B cell (primary cell): ENCODE data around the gene POU5F1. TPM values are rescaled to one million over a fixed set of nuclear protein-coding genes. Genes with fewer than 3 reads are reported as not detected.
"Not testable (repeated sequence)": the region's sequence is repeated elsewhere in the genome, so short reads cannot be mapped to it uniquely, and the experiment has no call there.

ENCODE experiments used
- ATAC-seq: fragments of 200-7000 bp; cut with Tn5 transposase; one replicate; pipeline ENCODE4 v1.10.0; 2021; ENCODE audit warnings: low read depth, mild to moderate bottlenecking, moderate number of reproducible peaks, moderate library complexity
- CTCF ChIA-PET: fragments of 350-600 bp; sonication (Branson Sonifier 250); formaldehyde crosslinking; loops from one replicate; lab custom pipeline; 2021; ENCODE audit warnings: antibody characterized with exemption, inconsistent platforms; lab: Charles Lee
- POLR2A ChIA-PET: fragments of 350-600 bp; sonication (Branson Sonifier 250); formaldehyde crosslinking; loops from one replicate; lab custom pipeline; 2021; ENCODE audit warnings: antibody characterized with exemption; lab: Charles Lee
- DNase-seq: peaks from one replicate; pipeline ENCODE4 v3.0.0; 2013
- H2AFZ ChIP-seq: 2 replicates; pipeline ENCODE4 v1.6.1; 2012; ENCODE audit warnings: mild to moderate bottlenecking, low read depth, low read length; ENCODE audit not compliant: insufficient read depth, poor library complexity, severe bottlenecking
- H3K27ac ChIP-seq, 2 donors: 1 replicate in 1 of 2; 2 replicates in 1 of 2; pipeline ENCODE4 v1.5.1; 2012 to 2013; ENCODE audit warnings: low read length in 2 of 2, mild to moderate bottlenecking in 2 of 2, moderate library complexity in 1 of 2
- H3K27me3 ChIP-seq, 4 experiments: fragments of 200-600 bp in 1 of 4; sonication (generic) in 1 of 4; replicated peaks in 1 of 4; 1 replicate in 2 of 4; 2 replicates in 2 of 4; pipeline versions ENCODE4 v1.6.1 to v1.7.0; 2013 to 2016; ENCODE audit warnings: low read length in 3 of 4, mild to moderate bottlenecking in 2 of 4, mixed read lengths in 1 of 4, moderate library complexity in 1 of 4; ENCODE audit not compliant: insufficient read depth in 4 of 4, control insufficient read depth in 3 of 4; ENCODE audit errors: control extremely low read depth in 1 of 4
- H3K36me3 ChIP-seq, 2 experiments: replicated peaks in 1 of 2; 1 replicate in 1 of 2; 2 replicates in 1 of 2; pipeline versions ENCODE4 v1.6.1 to v1.7.1; 2013; ENCODE audit warnings: low read length in 1 of 2; ENCODE audit not compliant: insufficient read depth in 2 of 2, control insufficient read depth in 1 of 2; ENCODE audit errors: control extremely low read depth in 1 of 2, extremely low read depth in 1 of 2
- H3K4me1 ChIP-seq, 2 donors: fragments of 200-600 bp in 1 of 2; sonication (generic) in 1 of 2; 1 replicate in 1 of 2; 2 replicates in 1 of 2; pipeline versions ENCODE4 v1.5.1 to v1.6.1; 2013 to 2017; ENCODE audit warnings: low read length in 2 of 2; ENCODE audit not compliant: control insufficient read depth in 2 of 2, insufficient read depth in 2 of 2
- H3K4me2 ChIP-seq: replicated peaks from 2 replicates; pipeline ENCODE3; 2012; ENCODE audit warnings: mild to moderate bottlenecking, low read depth, low read length; ENCODE audit not compliant: poor library complexity, severe bottlenecking
- H3K4me3 ChIP-seq, 5 experiments: fragments of 200-600 bp in 1 of 5; sonication (generic) in 1 of 5; 1 replicate in 3 of 5; 2 replicates in 2 of 5; pipeline versions ENCODE4 v1.5.1 to v1.7.0; 2011 to 2016; ENCODE audit warnings: low read length in 4 of 5, mild to moderate bottlenecking in 4 of 5, low read depth in 2 of 5, control low read depth in 1 of 5, moderate library complexity in 1 of 5; ENCODE audit not compliant: insufficient read depth in 1 of 5; ENCODE audit errors: control extremely low read depth in 1 of 5, extremely low read depth in 1 of 5
- H3K79me2 ChIP-seq: fragments of 200-600 bp; sonication (generic); one replicate; pipeline ENCODE4 v1.6.0; 2016; ENCODE audit warnings: low read length; ENCODE audit not compliant: control insufficient read depth, insufficient read depth
- H3K9ac ChIP-seq: fragments of 200-600 bp; sonication (generic); 2 replicates; pipeline ENCODE4 v1.6.1; 2017; ENCODE audit warnings: mild to moderate bottlenecking, low read length, moderate library complexity
- H3K9me3 ChIP-seq, 3 donors: one replicate each; pipeline versions ENCODE4 v1.6.1 to v1.7.1; 2013; ENCODE audit warnings: low read length in 2 of 3; ENCODE audit not compliant: control insufficient read depth in 2 of 3, insufficient read depth in 1 of 3; ENCODE audit errors: control extremely low read depth in 1 of 3
- H4K20me1 ChIP-seq: 2 replicates; pipeline ENCODE4 v1.6.0; 2012; ENCODE audit warnings: mild to moderate bottlenecking, low read length; ENCODE audit not compliant: insufficient read depth, control insufficient read depth, poor library complexity, severe bottlenecking
- H3K27ac Mint-ChIP-seq: one replicate; pipeline ENCODE4 v1.8.0; 2021; ENCODE audit warnings: mixed read lengths
- H3K27me3 Mint-ChIP-seq: one replicate; pipeline ENCODE4 v1.8.0; 2021; ENCODE audit warnings: mixed read lengths
- H3K4me1 Mint-ChIP-seq: one replicate; pipeline ENCODE4 v1.8.0; 2021; ENCODE audit warnings: mixed read lengths
- H3K4me3 Mint-ChIP-seq: one replicate; pipeline ENCODE4 v1.8.0; 2021; ENCODE audit warnings: mixed read lengths
- H3K9me3 Mint-ChIP-seq: one replicate; pipeline ENCODE4 v1.8.0; 2022; ENCODE audit warnings: mixed read lengths; ENCODE audit not compliant: insufficient read depth
- EZH2 ChIP-seq: IDR thresholded peaks from 2 replicates; pipeline ENCODE4 v1.6.1; 2012; ENCODE audit warnings: borderline replicate concordance, low read depth, mild to moderate bottlenecking, moderate library complexity, low read length; ENCODE audit not compliant: insufficient read depth, poor library complexity, severe bottlenecking
- WGBS: methylation state at CpG from one replicate; pipeline ENCODE4 v1.1.5; 2013; ENCODE audit warnings: missing lambda C conversion rate; ENCODE audit not compliant: insufficient coverage; 5-methylcytosine and 5-hydroxymethylcytosine counted together
- intact Hi-C: fragments of 100-400 bp; cut with micrococcal nuclease; formaldehyde crosslinking; loops from one replicate; pipeline ENCODE4 v1.10.0; 2022
- polyA plus RNA-seq: library from polyadenylated mRNA; depleted of rRNA; stranded (reverse); fragments of >200 nt; gene quantifications from 2 replicates; pipeline ENCODE4 v1.2.3, GENCODE V29; 2012
- total RNA-seq, 2 donors: library from RNA; stranded (reverse); fragments of 120-200 nt in 1 of 2; gene quantifications; 1 replicate in 1 of 2; 2 replicates in 1 of 2; pipeline versions ENCODE4 v1.2.3 to v1.2.4, GENCODE V29; 2013 to 2022
- TF ChIP-seq, protein P1 (sequence below): fragments of 200-600 bp; IDR thresholded peaks from one replicate; pipeline ENCODE4 v1.8.0; 2022; ENCODE audit warnings: antibody characterized with exemption, mild to moderate bottlenecking

POU5F1 gene
- total and polyA plus RNA-seq, 2 donors (not counting 1 experiment from before 2014, with no cell fraction given) = 0.76 to 0.88 TPM

DNA sequence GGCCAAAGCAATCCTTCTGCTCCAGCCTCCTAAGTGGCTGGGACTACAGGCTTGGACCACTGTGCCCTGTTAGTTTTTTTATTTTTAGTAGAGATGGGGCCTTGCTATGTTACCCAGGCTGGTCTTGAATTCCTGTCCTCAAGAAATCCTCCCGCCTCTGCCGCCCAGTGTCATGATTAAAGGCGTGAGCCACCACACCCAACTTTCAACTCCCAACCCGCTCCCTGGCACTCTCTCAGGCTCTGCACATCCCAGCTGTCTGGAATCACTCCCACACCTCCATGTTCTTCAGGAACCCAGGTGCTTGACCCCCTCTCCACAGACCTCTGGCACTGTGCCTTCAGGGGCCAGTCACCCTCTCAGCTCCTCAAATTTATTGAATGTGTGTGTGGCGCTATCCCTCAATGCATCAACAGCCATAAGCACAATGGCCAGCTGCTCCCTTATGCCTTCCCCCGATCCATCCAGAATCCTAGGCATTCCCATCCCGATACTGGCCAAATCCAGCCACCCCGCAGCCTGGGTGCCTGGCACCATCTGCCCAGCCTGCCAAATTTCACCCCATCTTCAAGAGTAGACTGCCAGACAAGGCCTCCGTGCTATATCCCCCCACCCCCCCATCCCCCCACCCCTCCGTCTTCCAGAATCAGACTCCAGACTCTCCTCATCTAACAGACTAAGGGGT lies 647 bp upstream of the POU5F1 start:
- Histone ChIP-seq H3K4me2 (no peak overlapping the region), H3K4me1 (no peaks in the 10 kb centered on the region), H4K20me1 (no peaks in the 10 kb centered on the region), H3K9ac (no peak overlapping the region), H2AFZ (no peak overlapping the region), H3K36me3 (no peaks in the 10 kb centered on the region), H3K27ac (no peak overlapping the region), H3K79me2 (no peaks in the 10 kb centered on the region), H3K4me3 (no peak overlapping the region), H3K27me3 (no peaks in the 10 kb centered on the region), H3K9me3 (no peaks in the 10 kb centered on the region)
- ChIA-PET POLR2A (no interaction called here), CTCF (interaction anchor here (0.8 kb wide), 1 partner anchor 38 kb away, joined by 3 read pairs; no protein-coding TSS in a partner anchor)
- Mint-ChIP-seq H3K4me1 (no peaks in the 10 kb centered on the region), H3K4me3 (no peak overlapping the region), H3K9me3 (no peaks in the 10 kb centered on the region), H3K27me3 (no peaks in the 10 kb centered on the region), H3K27ac (no peak overlapping the region)
- no peak for TF ChIP-seq EZH2
- TF ChIP-seq, protein P1, sequence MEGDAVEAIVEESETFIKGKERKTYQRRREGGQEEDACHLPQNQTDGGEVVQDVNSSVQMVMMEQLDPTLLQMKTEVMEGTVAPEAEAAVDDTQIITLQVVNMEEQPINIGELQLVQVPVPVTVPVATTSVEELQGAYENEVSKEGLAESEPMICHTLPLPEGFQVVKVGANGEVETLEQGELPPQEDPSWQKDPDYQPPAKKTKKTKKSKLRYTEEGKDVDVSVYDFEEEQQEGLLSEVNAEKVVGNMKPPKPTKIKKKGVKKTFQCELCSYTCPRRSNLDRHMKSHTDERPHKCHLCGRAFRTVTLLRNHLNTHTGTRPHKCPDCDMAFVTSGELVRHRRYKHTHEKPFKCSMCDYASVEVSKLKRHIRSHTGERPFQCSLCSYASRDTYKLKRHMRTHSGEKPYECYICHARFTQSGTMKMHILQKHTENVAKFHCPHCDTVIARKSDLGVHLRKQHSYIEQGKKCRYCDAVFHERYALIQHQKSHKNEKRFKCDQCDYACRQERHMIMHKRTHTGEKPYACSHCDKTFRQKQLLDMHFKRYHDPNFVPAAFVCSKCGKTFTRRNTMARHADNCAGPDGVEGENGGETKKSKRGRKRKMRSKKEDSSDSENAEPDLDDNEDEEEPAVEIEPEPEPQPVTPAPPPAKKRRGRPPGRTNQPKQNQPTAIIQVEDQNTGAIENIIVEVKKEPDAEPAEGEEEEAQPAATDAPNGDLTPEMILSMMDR = no peak
- intact Hi-C loops = no loop called here
- ATAC-seq (no peak), DNase-seq (no peak)
- 96% methylated on average over 7 of the region's 10 CpGs for WGBS

- ATAC-seq, intact Hi-C loops, H3K9me3 Mint-ChIP-seq, H3K36me3 ChIP-seq, H3K27me3 Mint-ChIP-seq, H3K27ac ChIP-seq, H3K4me2 ChIP-seq, DNase-seq, H3K4me3 ChIP-seq, H2AFZ ChIP-seq, POLR2A ChIA-PET, H3K9ac ChIP-seq, H3K79me2 ChIP-seq, H3K4me1 ChIP-seq, H4K20me1 ChIP-seq, H3K27me3 ChIP-seq, H3K4me3 Mint-ChIP-seq, H3K27ac Mint-ChIP-seq, H3K4me1 Mint-ChIP-seq, H3K9me3 ChIP-seq: not testable (repeated sequence)
- 89% methylated on average over 12 of the region's 23 CpGs for WGBS
- CTCF ChIA-PET = interaction anchor here (1.0 to 1.5 kb wide), 3 partner anchors 22 to 275 kb away, joined by 3 read pairs; no protein-coding TSS in a partner anchor
These were observed 453 bp downstream of the POU5F1 start for GRCh38 chr6:31169858-31170599.
